ENCODE results near the gene CDH13. TPM values are rescaled to one million over a fixed set of nuclear protein-coding genes. Genes with fewer than 3 reads are reported as not detected.

The CDH13 gene
- polyA plus RNA-seq, 2 of the 4 experiments (the other 2 are of a cell fraction), result not detected

DNA sequence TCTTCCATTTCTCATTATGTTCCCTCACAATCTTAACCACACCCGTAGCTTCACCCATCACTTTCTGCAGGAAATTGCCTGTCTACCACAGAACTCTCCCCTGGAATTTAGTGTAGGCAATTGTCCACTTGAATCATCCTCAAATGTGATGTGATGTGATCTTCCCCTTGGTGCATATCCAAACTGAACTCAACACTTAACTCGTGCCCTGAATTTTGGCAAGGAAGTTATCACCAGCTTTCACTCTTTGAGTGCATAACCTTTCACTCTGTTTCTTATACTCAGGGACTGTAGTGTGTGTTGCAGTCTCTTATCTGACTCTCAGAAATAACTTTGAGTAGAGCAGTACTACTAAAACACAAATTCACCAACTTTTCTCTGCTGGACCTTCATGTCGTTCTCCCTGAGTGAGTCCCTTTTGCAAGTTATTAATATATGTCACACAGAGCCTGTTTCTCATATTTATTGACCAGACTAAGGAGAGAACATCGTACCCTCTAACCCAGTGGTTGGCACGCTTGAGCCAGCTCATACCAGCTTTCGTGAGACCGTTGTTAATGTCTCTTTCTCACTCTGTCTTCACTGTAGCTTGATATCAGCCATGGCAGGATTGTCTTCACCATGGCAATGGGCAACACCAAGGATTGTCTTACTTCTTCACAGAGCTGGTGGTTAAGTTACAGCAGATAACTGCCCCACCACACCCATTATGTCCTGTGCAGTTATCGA lies 622.1 kb downstream of the CDH13 start:
- no peaks in the 10 kb centered on the region for H3K9me3 ChIP-seq
- no peak for DNase-seq (ENCODE audit: low read depth in 1 of 2, low spot score in 1 of 2)
- no peak for TF ChIP-seq HDAC2 (IDR thresholded peaks at IDR 0.05)
- TF ChIP-seq SMC3 (IDR thresholded peaks at IDR 0.05), result no peak
- no peak for TF ChIP-seq KDM5A (IDR thresholded peaks at IDR 0.05)
- no peak for TF ChIP-seq FOXS1 (CRISPR knock-in tag; IDR thresholded peaks at IDR 0.05)
- TF ChIP-seq ELK1 (IDR thresholded peaks at IDR 0.05; ENCODE audit: low read depth, low read length), result no peak
- no peak for TF ChIP-seq CTCF (IDR thresholded peaks at IDR 0.05)
- TF ChIP-seq RAD21 (conservative IDR thresholded peaks at IDR 0.05 in 1 of 2, IDR thresholded peaks at IDR 0.05 in 1 of 2), result no peak
- TF ChIP-seq HEYL (CRISPR knock-in tag; IDR thresholded peaks at IDR 0.05), result no peak
- no peak for TF ChIP-seq JUN (IDR thresholded peaks at IDR 0.05)
- TF ChIP-seq CEBPB (IDR thresholded peaks at IDR 0.05), result no peak
- no peak for TF ChIP-seq RFX5 (IDR thresholded peaks at IDR 0.05)
- H3K27ac ChIP-seq, result no peak overlapping the region
- H3K4me1 ChIP-seq, result no peaks in the 10 kb centered on the region
- WGBS (ENCODE audit: missing lambda C conversion rate), result 17% methylated on average over 8 of the region's 8 CpGs
- no peak for ATAC-seq
- no peak overlapping the region for H3K4me2 ChIP-seq
- ChIA-PET POLR2A (no interaction called here), CTCF (no interaction called here)
- FAIRE-seq, result no peak
- no peak overlapping the region for H3K4me3 ChIP-seq

- CTCF ChIA-PET, result interaction anchor here (1.0 kb wide), 1 partner anchor 27 kb away, joined by 3 read pairs; no protein-coding TSS in a partner anchor
- no peak overlapping the region for H3K4me3 ChIP-seq
- FAIRE-seq, result no peak
- ATAC-seq, result no peak
- no peak for DNase-seq (ENCODE audit: low read depth in 1 of 2, low spot score in 1 of 2)
- no peaks in the 10 kb centered on the region for H3K4me1 ChIP-seq
- TF ChIP-seq FOSB (CRISPR knock-in tag; IDR thresholded peaks at IDR 0.05), result no peak
- no peak for TF ChIP-seq HDAC2 (IDR thresholded peaks at IDR 0.05)
- TF ChIP-seq FOSL2 (IDR thresholded peaks at IDR 0.05), result no peak
- TF ChIP-seq FOSL2 (CRISPR knock-in tag; IDR thresholded peaks at IDR 0.05), result no peak
- TF ChIP-seq TFCP2L1 (CRISPR knock-in tag; IDR thresholded peaks at IDR 0.05), result no peak
- H3K27ac ChIP-seq, result no peak overlapping the region
- 0% methylated on average over 3 of the region's 3 CpGs for WGBS (ENCODE audit: missing lambda C conversion rate)
- H3K9me3 ChIP-seq, result no peaks in the 10 kb centered on the region
- POLR2A ChIA-PET, result no interaction called here
- H3K4me2 ChIP-seq, result no peak overlapping the region
Measured at GRCh38 chr16:83253521-83253920, 626.8 kb downstream of the CDH13 start.

GRCh38 chr16:83258366-83258928 lies 631.7 kb downstream of the CDH13 start:
- DNase-seq (ENCODE audit: low read depth in 1 of 2, low spot score in 1 of 2) (no peak), ATAC-seq (no peak), FAIRE-seq (no peak)
- TF ChIP-seq FOSL2 (IDR thresholded peaks at IDR 0.05) (no peak), FOSL2 (CRISPR knock-in tag; IDR thresholded peaks at IDR 0.05) (no peak), HOXB13 (CRISPR knock-in tag; IDR thresholded peaks at IDR 0.05; ENCODE audit: low read depth) (no peak), POLR2AphosphoS2 (conservative IDR thresholded peaks at IDR 0.05; ENCODE audit: low read length) (no peak), TP53 (CRISPR knock-in tag; IDR thresholded peaks at IDR 0.05) (no peak), FOSB (CRISPR knock-in tag; IDR thresholded peaks at IDR 0.05) (no peak), RFX5 (IDR thresholded peaks at IDR 0.05) (no peak), MAZ (IDR thresholded peaks at IDR 0.05; ENCODE audit: borderline replicate concordance, low read depth, low read length) (no peak), HOXB5 (CRISPR knock-in tag; IDR thresholded peaks at IDR 0.05) (no peak), RAD21 (conservative IDR thresholded peaks at IDR 0.05 in 1 of 2, IDR thresholded peaks at IDR 0.05 in 1 of 2) (no peak), FOXS1 (CRISPR knock-in tag; IDR thresholded peaks at IDR 0.05) (no peak), MAFK (IDR thresholded peaks at IDR 0.05; ENCODE audit: partially characterized antibody) (no peak), CHD4 (IDR thresholded peaks at IDR 0.05; ENCODE audit: borderline replicate concordance) (no peak), NPAS2 (CRISPR knock-in tag; IDR thresholded peaks at IDR 0.05; ENCODE audit: borderline replicate concordance) (no peak)
- TF ChIP-seq, protein P1, sequence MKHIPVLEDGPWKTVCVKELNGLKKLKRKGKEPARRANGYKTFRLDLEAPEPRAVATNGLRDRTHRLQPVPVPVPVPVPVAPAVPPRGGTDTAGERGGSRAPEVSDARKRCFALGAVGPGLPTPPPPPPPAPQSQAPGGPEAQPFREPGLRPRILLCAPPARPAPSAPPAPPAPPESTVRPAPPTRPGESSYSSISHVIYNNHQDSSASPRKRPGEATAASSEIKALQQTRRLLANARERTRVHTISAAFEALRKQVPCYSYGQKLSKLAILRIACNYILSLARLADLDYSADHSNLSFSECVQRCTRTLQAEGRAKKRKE (CRISPR knock-in tag; IDR thresholded peaks at IDR 0.05; ENCODE audit: low read depth), result no peak
- TF ChIP-seq, protein P2, sequence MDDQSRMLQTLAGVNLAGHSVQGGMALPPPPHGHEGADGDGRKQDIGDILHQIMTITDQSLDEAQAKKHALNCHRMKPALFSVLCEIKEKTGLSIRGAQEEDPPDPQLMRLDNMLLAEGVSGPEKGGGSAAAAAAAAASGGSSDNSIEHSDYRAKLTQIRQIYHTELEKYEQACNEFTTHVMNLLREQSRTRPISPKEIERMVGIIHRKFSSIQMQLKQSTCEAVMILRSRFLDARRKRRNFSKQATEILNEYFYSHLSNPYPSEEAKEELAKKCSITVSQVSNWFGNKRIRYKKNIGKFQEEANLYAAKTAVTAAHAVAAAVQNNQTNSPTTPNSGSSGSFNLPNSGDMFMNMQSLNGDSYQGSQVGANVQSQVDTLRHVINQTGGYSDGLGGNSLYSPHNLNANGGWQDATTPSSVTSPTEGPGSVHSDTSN (IDR thresholded peaks at IDR 0.05), result no peak
- TF ChIP-seq, protein P3, sequence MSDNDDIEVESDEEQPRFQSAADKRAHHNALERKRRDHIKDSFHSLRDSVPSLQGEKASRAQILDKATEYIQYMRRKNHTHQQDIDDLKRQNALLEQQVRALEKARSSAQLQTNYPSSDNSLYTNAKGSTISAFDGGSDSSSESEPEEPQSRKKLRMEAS (IDR thresholded peaks at IDR 0.05), result no peak
- TF ChIP-seq, protein P4, sequence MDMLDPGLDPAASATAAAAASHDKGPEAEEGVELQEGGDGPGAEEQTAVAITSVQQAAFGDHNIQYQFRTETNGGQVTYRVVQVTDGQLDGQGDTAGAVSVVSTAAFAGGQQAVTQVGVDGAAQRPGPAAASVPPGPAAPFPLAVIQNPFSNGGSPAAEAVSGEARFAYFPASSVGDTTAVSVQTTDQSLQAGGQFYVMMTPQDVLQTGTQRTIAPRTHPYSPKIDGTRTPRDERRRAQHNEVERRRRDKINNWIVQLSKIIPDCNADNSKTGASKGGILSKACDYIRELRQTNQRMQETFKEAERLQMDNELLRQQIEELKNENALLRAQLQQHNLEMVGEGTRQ (IDR thresholded peaks at IDR 0.05), result no peak
- Histone ChIP-seq H3K9me3 (no peaks in the 10 kb centered on the region), H3K4me3 (no peak overlapping the region), H3K4me1 (no peaks in the 10 kb centered on the region), H3K27ac (no peak overlapping the region), H3K4me2 (no peak overlapping the region)
- CTCF ChIA-PET, result no interaction called here
- POLR2A ChIA-PET, result no interaction called here
- 22% methylated on average over 9 of the region's 9 CpGs for WGBS (ENCODE audit: missing lambda C conversion rate)
